Measurements from ENCODE around the gene CCSER1.

DNA sequence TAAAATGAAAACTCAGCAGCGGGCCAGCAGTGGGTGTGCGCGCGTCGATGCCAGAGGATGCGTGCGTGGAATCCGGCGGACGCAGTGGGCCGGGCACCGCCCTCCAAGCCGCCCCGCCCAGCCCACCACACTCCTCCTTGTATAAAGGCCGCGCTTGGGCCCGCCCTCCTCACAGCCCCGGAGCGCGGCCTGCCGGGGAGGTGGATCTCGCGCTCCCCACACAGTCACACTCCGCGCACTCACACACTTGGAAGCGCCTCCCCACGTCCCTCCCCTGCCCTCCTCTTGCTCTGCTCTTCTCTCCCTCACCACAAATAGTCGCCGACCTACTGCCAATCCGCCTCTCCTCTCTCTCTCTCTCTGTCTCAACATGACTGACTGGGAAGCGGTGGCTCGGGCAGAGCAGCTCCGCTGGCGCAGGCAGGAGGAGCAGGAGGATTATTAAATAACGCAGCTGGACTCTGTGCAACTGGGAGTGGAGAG, at the start of gene CCSER1:
- TF ChIP-seq, protein P1, sequence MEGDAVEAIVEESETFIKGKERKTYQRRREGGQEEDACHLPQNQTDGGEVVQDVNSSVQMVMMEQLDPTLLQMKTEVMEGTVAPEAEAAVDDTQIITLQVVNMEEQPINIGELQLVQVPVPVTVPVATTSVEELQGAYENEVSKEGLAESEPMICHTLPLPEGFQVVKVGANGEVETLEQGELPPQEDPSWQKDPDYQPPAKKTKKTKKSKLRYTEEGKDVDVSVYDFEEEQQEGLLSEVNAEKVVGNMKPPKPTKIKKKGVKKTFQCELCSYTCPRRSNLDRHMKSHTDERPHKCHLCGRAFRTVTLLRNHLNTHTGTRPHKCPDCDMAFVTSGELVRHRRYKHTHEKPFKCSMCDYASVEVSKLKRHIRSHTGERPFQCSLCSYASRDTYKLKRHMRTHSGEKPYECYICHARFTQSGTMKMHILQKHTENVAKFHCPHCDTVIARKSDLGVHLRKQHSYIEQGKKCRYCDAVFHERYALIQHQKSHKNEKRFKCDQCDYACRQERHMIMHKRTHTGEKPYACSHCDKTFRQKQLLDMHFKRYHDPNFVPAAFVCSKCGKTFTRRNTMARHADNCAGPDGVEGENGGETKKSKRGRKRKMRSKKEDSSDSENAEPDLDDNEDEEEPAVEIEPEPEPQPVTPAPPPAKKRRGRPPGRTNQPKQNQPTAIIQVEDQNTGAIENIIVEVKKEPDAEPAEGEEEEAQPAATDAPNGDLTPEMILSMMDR (IDR thresholded peaks at IDR 0.05; ENCODE audit: insufficient read depth, low read length, poor library complexity, severe bottlenecking), result no peak
- no peak for TF ChIP-seq EZH2phosphoT487 (conservative IDR thresholded peaks at IDR 0.05; ENCODE audit: low read length)

All from SU-DHL-6 (cell line).